SU-DHL-6 (cell line): ENCODE results near the gene ANKS1B.

ENCODE experiments used
- H2AFZ ChIP-seq: fragments of 200-600 bp; sonication (generic); 2 replicates; pipeline ENCODE4 v1.6.1; 2014; ENCODE audit warnings: low read depth, mild to moderate bottlenecking, moderate library complexity, mixed read lengths, antibody characterized with exemption, low read length; ENCODE audit not compliant: severe bottlenecking
- H3F3A ChIP-seq: fragments of 200-600 bp; shearing (Covaris generic); 2 replicates; pipeline ENCODE4 v1.6.0; 2016; ENCODE audit warnings: antibody characterized with exemption, mild to moderate bottlenecking; ENCODE audit not compliant: insufficient read depth
- H3K27ac ChIP-seq: fragments of 200-600 bp; sonication (generic); 2 replicates; pipeline ENCODE4 v1.5.1; 2016; ENCODE audit warnings: low read depth, mild to moderate bottlenecking, low read length, moderate library complexity, mixed read lengths
- H3K27me3 ChIP-seq: fragments of 200-600 bp; sonication (generic), shearing (Covaris generic); 2 replicates; pipeline ENCODE4 v1.6.0; 2014; ENCODE audit warnings: mild to moderate bottlenecking, low read length
- H3K36me3 ChIP-seq: fragments of 200-600 bp; sonication (generic); 2 replicates; pipeline ENCODE4 v1.6.1; 2014; ENCODE audit warnings: mild to moderate bottlenecking, low read length, mixed read lengths
- H3K4me2 ChIP-seq: fragments of 300-600, 200-600 bp; shearing (Covaris generic), sonication (generic); 2 replicates; pipeline ENCODE4 v1.6.0; 2014; ENCODE audit warnings: low read length, low read depth, mild to moderate bottlenecking; ENCODE audit not compliant: poor library complexity, severe bottlenecking
- H3K4me3 ChIP-seq: fragments of 200-600 bp; sonication (generic); 2 replicates; pipeline ENCODE4 v1.5.1; 2014; ENCODE audit warnings: antibody characterized with exemption, low read length, mild to moderate bottlenecking, mixed read lengths; ENCODE audit not compliant: insufficient read depth, poor library complexity, severe bottlenecking
- H3K79me2 ChIP-seq: fragments of 200-600 bp; sonication (generic); 2 replicates; pipeline ENCODE4 v1.6.1; 2014; ENCODE audit warnings: mild to moderate bottlenecking, low read length, moderate library complexity; ENCODE audit not compliant: insufficient read depth
- H3K9ac ChIP-seq: fragments of 200-600 bp; sonication (generic); 2 replicates; pipeline ENCODE4 v1.7.0; 2014; ENCODE audit warnings: mild to moderate bottlenecking, low read length
- H3K9me2 ChIP-seq: fragments of 200-600 bp; sonication (generic); replicated peaks from 2 replicates; pipeline ENCODE4 v1.6.1; 2014; ENCODE audit warnings: low read length; ENCODE audit not compliant: insufficient read depth
- H3K9me3 ChIP-seq: fragments of 200-600 bp; sonication (generic); 2 replicates; pipeline ENCODE4 v1.6.1; 2014; ENCODE audit warnings: low read length, mixed read lengths; ENCODE audit not compliant: insufficient read depth
- H4K20me1 ChIP-seq: fragments of 200-600 bp; sonication (generic); 2 replicates; pipeline ENCODE4 v1.6.1; 2014; ENCODE audit warnings: low read depth, mild to moderate bottlenecking, antibody characterized with exemption, low read length, moderate library complexity, mixed read lengths
- CTCF ChIP-seq: fragments of 200-600 bp; sonication (generic); IDR thresholded peaks from one replicate; pipeline ENCODE4 v1.5.1; 2017; ENCODE audit warnings: antibody characterized with exemption, mild to moderate bottlenecking, low read length, moderate library complexity; ENCODE audit not compliant: insufficient read depth, poor library complexity, severe bottlenecking
- EZH2phosphoT487 ChIP-seq: fragments of 200-600 bp; sonication (generic), shearing (Covaris generic); conservative IDR thresholded peaks from 2 replicates; pipeline ENCODE4 v1.6.1; 2018; ENCODE audit warnings: mild to moderate bottlenecking, antibody characterized with exemption, low read length, moderate library complexity, mixed read lengths

The ANKS1B gene

GRCh38 chr12:98894412-98895085 lies 1090.2 kb downstream of the ANKS1B start:
- Histone ChIP-seq H4K20me1 (no peaks in the 10 kb centered on the region), H3F3A (no peaks in the 10 kb centered on the region), H3K9me3 (no peaks in the 10 kb centered on the region), H3K27me3 (no peaks in the 10 kb centered on the region), H3K27ac (no peak overlapping the region), H2AFZ (no peak overlapping the region), H3K4me3 (no peak overlapping the region), H3K9ac (no peak overlapping the region), H3K4me2 (no peak overlapping the region), H3K9me2 (no peaks in the 10 kb centered on the region), H3K79me2 (no peaks in the 10 kb centered on the region), H3K36me3 (no peaks in the 10 kb centered on the region)
- no peak for TF ChIP-seq EZH2phosphoT487
- TF ChIP-seq CTCF: no peak

GRCh38 chr12:98893675-98894411 lies 1090.9 kb downstream of the ANKS1B start:
- Histone ChIP-seq H3K27me3 (no peaks in the 10 kb centered on the region), H3F3A (no peaks in the 10 kb centered on the region), H4K20me1 (no peaks in the 10 kb centered on the region), H3K36me3 (no peaks in the 10 kb centered on the region), H3K9me3 (no peaks in the 10 kb centered on the region), H3K4me3 (no peak overlapping the region), H2AFZ (no peak overlapping the region), H3K27ac (no peak overlapping the region), H3K4me2 (no peak overlapping the region), H3K9me2 (no peaks in the 10 kb centered on the region), H3K9ac (no peak overlapping the region), H3K79me2 (no peaks in the 10 kb centered on the region)
- TF ChIP-seq CTCF: no peak

GRCh38 chr12:98893126-98893674 lies 1091.5 kb downstream of the ANKS1B start:
- Histone ChIP-seq H3K36me3 (no peaks in the 10 kb centered on the region), H3K4me3 (no peak overlapping the region), H3F3A (no peaks in the 10 kb centered on the region), H3K9ac (no peak overlapping the region), H4K20me1 (no peaks in the 10 kb centered on the region), H2AFZ (no peak overlapping the region), H3K9me3 (no peaks in the 10 kb centered on the region), H3K79me2 (no peaks in the 10 kb centered on the region), H3K4me2 (no peak overlapping the region), H3K27me3 (no peaks in the 10 kb centered on the region), H3K27ac (no peak overlapping the region), H3K9me2 (no peaks in the 10 kb centered on the region)
- no peak for TF ChIP-seq EZH2phosphoT487
- no peak for TF ChIP-seq CTCF
